LNCaP clone FGC (cell line): ENCODE data around the gene SDR42E1.

Experiments used
- DNase-seq: peaks from one replicate; pipeline ENCODE4 v3.0.0-alpha.2; 2011; ENCODE audit warnings: low read depth
- H3K4me3 ChIP-seq: 2 replicates; pipeline ENCODE4 v1.5.1; 2011; ENCODE audit warnings: mild to moderate bottlenecking, low read depth, low read length, control low read depth
- CTCF ChIP-seq: IDR thresholded peaks from 2 replicates; pipeline ENCODE4 v1.5.1; 2012; ENCODE audit warnings: mild to moderate bottlenecking; ENCODE audit not compliant: control insufficient read depth, insufficient read depth; ENCODE audit errors: extremely low read depth

SDR42E1 gene

GRCh38 chr16:82046541-82046940, 35.3 kb upstream of the SDR42E1 start:
- no peak overlapping the region for H3K4me3 ChIP-seq
- DNase-seq = no peak
- TF ChIP-seq CTCF = no peak

GRCh38 chr16:82045465-82045864, 34.2 kb upstream of the SDR42E1 start:
- H3K4me3 ChIP-seq = no peak overlapping the region
- TF ChIP-seq CTCF = no peak
- DNase-seq = no peak

GRCh38 chr16:82044585-82044911, 33.3 kb upstream of the SDR42E1 start:
- no peak overlapping the region for H3K4me3 ChIP-seq
- DNase-seq = no peak
- TF ChIP-seq CTCF = no peak

GRCh38 chr16:82043680-82044584, 32.7 kb upstream of the SDR42E1 start:
- no peak for TF ChIP-seq CTCF
- no peak for DNase-seq
- no peak overlapping the region for H3K4me3 ChIP-seq

GRCh38 chr16:82042846-82043245, 31.6 kb upstream of the SDR42E1 start:
- no peak for TF ChIP-seq CTCF
- no peak for DNase-seq
- no peak overlapping the region for H3K4me3 ChIP-seq

GRCh38 chr16:82042144-82042543, 30.9 kb upstream of the SDR42E1 start:
- no peak for TF ChIP-seq CTCF
- H3K4me3 ChIP-seq = no peak overlapping the region
- no peak for DNase-seq

GRCh38 chr16:82041542-82041941, 30.3 kb upstream of the SDR42E1 start:
- H3K4me3 ChIP-seq = no peak overlapping the region
- no peak for TF ChIP-seq CTCF
- no peak for DNase-seq
